Brain microvascular endothelial cell (primary cell): ENCODE measurements around the gene DTWD2.

ENCODE experiments used
- DNase-seq: peaks from one replicate; pipeline ENCODE4 v3.0.0-alpha.2; 2020
- H3K27ac ChIP-seq: fragments of 250-450 bp; sonication (Bioruptor Pico); 2 replicates; pipeline ENCODE4 v1.5.1; 2020; ENCODE audit warnings: mild to moderate bottlenecking, moderate library complexity
- H3K27me3 ChIP-seq: fragments of 250-450 bp; sonication (Bioruptor Pico); replicated peaks from 2 replicates; pipeline ENCODE4 v1.5.1; 2020; ENCODE audit warnings: mild to moderate bottlenecking
- H3K36me3 ChIP-seq: fragments of 250-450 bp; sonication (Bioruptor Pico); replicated peaks from 2 replicates; pipeline ENCODE4 v1.5.1; 2020; ENCODE audit warnings: mild to moderate bottlenecking
- H3K4me3 ChIP-seq: 2 replicates; pipeline ENCODE4 v1.5.1; 2011; ENCODE audit warnings: low read depth, mild to moderate bottlenecking, control low read depth, low read length, moderate library complexity
- in situ Hi-C: cut with HindIII; loops from 2 replicates; pipeline ENCODE4 v1.10.0; 2017; ENCODE audit warnings: low sequenced_read_pairs, low pct_ligation_motif_present
- TF ChIP-seq, protein P1 (sequence below): IDR thresholded peaks from 2 replicates; pipeline ENCODE4 v1.5.1; 2011; ENCODE audit warnings: low read depth, mild to moderate bottlenecking, moderate library complexity, low read length, control low read depth, inconsistent platforms; ENCODE audit errors: missing control alignments

DTWD2 gene

DNA sequence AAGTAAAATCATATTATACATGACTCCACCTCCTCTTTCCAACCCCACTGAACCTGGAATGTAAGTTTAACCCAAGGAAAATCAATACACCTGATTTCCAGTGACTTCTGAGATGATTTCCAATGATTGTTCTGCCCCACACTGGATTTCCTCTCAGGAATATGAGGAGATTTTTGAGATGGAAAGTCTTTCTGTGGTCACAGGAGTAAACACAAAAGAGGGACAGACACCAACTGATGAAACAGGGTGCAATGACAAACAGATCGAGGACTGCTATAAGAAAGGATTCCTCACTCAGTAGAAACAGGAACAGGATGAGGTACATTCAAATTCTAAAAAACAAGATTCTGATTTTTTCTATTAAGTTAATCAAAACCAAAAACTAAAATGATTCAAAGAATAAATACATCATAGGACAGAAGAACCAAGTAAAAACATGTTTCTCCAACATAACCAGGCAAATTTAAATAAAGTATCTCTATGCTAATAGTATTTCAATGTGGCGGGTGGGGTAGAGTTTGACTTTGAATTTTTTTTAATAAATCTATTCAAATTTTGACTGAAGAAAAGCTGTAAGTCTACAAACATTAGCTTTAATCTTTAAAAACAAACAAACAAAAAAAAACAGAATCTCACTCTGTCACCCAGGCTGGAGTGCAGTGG is 42.1 kb downstream of the DTWD2 start:
- Histone ChIP-seq H3K27ac (no peak overlapping the region), H3K36me3 (no peaks in the 10 kb centered on the region), H3K4me3 (no peak overlapping the region), H3K27me3 (no peaks in the 10 kb centered on the region)
- in situ Hi-C loops = no loop called here
- DNase-seq = no peak
- TF ChIP-seq, protein P1, sequence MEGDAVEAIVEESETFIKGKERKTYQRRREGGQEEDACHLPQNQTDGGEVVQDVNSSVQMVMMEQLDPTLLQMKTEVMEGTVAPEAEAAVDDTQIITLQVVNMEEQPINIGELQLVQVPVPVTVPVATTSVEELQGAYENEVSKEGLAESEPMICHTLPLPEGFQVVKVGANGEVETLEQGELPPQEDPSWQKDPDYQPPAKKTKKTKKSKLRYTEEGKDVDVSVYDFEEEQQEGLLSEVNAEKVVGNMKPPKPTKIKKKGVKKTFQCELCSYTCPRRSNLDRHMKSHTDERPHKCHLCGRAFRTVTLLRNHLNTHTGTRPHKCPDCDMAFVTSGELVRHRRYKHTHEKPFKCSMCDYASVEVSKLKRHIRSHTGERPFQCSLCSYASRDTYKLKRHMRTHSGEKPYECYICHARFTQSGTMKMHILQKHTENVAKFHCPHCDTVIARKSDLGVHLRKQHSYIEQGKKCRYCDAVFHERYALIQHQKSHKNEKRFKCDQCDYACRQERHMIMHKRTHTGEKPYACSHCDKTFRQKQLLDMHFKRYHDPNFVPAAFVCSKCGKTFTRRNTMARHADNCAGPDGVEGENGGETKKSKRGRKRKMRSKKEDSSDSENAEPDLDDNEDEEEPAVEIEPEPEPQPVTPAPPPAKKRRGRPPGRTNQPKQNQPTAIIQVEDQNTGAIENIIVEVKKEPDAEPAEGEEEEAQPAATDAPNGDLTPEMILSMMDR = no peak

DNA sequence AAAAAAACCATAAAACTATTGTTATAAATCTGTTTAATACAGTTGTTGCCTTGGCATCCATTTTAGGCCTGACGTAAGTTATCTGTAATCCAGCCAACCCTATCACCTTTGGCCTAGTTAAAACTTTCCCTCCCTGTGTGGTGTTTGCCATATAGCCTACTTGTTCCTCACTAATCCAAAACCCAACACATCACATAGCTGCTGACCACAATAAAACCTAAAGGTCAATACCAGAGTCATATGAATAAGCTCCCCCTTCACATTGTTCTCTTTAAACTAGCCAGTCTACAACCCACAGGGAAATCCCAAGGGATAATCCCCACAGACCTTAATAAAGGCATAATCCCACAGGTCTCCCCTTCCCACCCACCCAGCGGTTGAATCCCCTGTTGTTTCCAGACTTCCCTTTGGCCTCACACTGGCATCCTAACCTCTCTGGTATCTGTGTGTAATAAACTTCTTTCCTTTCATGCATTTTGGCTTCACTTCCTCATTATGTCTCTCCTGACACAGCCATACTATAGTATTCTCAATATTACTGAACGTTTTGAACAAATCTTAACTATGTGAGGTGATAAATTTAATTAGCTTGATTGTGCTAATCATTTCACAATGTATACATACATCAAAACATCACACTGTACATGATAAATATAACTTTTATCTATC is 50.8 kb downstream of the DTWD2 start:
- DNase-seq = no peak
- TF ChIP-seq, protein P1 = no peak
- Histone ChIP-seq H3K27ac (no peak overlapping the region), H3K4me3 (no peak overlapping the region), H3K36me3 (no peaks in the 10 kb centered on the region), H3K27me3 (no peaks in the 10 kb centered on the region)
- in situ Hi-C loops = no loop called here

DNA sequence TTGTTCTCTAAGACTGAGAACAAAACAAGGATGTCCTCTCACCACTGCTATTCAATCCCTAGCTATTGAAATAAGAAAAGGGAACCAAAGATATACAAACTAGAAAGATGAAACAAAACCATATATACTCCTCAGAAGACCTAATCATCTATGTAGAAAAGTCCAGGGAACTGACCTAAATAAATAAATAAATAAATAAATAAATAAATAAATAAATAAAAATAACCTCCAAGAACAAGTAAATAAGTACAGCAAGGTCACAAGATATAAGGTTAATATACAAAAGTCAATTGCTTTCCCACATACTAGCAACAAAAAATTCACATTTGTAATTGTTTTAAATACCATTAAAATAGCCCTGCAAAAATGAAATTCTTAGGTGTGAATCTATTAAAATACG is 54.6 kb downstream of the DTWD2 start:
- no peaks in the 10 kb centered on the region for H3K36me3 ChIP-seq
- TF ChIP-seq, protein P1 = no peak
- H3K27me3 ChIP-seq = no peaks in the 10 kb centered on the region
- in situ Hi-C loops = no loop called here
- no peak overlapping the region for H3K27ac ChIP-seq
- no peak overlapping the region for H3K4me3 ChIP-seq
- DNase-seq = no peak

DNA sequence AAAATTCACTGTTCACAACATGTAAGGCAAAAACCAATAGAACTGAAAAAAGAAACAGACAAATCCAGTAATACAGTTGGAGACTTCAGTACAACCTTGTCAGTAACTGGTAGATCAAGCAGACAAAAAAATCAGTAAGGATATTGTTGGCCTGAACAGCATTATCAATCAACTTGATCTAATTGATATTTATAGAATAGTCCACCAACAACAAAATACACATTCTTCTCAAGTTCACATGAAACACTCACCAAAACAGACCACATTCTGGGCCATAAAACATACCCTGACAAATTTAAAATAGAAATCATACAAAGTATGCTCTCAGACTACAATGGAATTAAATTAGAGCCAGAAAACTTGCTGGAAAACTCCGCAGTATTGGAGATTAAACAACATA is 56.8 kb downstream of the DTWD2 start:
- no peaks in the 10 kb centered on the region for H3K36me3 ChIP-seq
- in situ Hi-C loops = no loop called here

DNA sequence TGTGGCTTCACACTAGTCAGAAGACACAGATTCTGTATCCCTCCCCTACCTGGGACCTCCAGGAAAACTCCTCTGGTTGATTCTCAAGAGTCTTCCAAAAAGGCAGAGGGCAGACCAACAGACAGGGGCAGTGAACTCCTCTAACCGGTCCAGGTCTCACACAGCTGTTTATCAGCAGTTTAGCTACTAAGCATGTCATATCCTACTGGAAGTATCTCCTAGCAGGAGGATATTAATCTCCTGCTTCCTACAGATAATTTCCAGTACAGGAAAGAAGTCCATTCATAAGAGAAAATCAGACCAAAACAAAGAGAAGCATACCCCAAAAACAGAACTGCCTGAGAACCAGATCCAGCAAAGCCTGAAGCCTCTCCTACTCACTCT is 64.3 kb downstream of the DTWD2 start:
- Histone ChIP-seq H3K27me3 (no peaks in the 10 kb centered on the region), H3K27ac (no peak overlapping the region), H3K36me3 (no peaks in the 10 kb centered on the region), H3K4me3 (no peak overlapping the region)
- TF ChIP-seq, protein P1 = no peak
- in situ Hi-C loops = no loop called here
- DNase-seq = no peak

More for the DNA sequence above, 56.8 kb downstream of the DTWD2 start:
- no peaks in the 10 kb centered on the region for H3K27me3 ChIP-seq
- no peak overlapping the region for H3K4me3 ChIP-seq
- no peak for DNase-seq
- TF ChIP-seq, protein P1 = no peak
- no peak overlapping the region for H3K27ac ChIP-seq
